Breast epithelium (tissue), 3 donors: ENCODE measurements around the gene MYADML2.

Experiments
- POLR2A ChIP-seq: fragments of 450-650 bp; IDR thresholded peaks from one replicate; pipeline ENCODE4 v1.6.1; 2016; ENCODE audit warnings: antibody characterized with exemption, mild to moderate bottlenecking, moderate library complexity
- POLR2AphosphoS5 ChIP-seq, 3 donors: sonication (generic); formaldehyde crosslinking; IDR thresholded peaks; one replicate each; pipeline ENCODE4 v1.6.1; 2017; ENCODE audit warnings: antibody characterized with exemption in 3 of 3
- TF ChIP-seq, protein P1 (sequence below), 3 donors: fragments of 450-650 bp; IDR thresholded peaks; one replicate each; pipeline ENCODE4 v1.5.1; 2016 to 2017; ENCODE audit warnings: antibody characterized with exemption in 3 of 3, mild to moderate bottlenecking in 3 of 3, moderate library complexity in 3 of 3

DNA sequence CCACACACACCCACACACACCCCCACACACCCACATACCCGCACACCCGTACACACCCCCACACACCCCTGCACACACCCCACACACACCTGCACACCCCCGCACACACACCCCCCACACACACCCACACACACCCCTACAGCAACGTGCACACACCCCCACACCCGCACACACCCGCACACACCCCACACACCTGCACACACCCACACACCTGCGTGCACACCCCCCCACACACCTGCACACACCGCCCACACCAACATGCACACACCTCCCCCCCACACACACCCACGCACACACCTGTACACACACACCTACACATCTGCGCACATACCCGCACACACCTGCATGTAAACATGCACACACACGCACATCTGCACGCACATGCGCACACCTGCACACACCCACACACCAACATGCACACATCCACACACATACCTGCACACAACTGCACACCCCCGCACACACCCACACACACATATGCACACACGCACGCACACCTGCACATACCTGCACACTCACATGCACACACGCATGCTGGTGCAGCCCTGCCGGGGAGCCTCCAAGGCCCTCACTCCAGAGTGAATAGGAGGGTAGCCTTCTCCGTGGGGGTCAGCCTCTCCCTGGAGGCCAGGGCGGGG, 37.9 kb upstream of the MYADML2 start:
- TF ChIP-seq, protein P1, sequence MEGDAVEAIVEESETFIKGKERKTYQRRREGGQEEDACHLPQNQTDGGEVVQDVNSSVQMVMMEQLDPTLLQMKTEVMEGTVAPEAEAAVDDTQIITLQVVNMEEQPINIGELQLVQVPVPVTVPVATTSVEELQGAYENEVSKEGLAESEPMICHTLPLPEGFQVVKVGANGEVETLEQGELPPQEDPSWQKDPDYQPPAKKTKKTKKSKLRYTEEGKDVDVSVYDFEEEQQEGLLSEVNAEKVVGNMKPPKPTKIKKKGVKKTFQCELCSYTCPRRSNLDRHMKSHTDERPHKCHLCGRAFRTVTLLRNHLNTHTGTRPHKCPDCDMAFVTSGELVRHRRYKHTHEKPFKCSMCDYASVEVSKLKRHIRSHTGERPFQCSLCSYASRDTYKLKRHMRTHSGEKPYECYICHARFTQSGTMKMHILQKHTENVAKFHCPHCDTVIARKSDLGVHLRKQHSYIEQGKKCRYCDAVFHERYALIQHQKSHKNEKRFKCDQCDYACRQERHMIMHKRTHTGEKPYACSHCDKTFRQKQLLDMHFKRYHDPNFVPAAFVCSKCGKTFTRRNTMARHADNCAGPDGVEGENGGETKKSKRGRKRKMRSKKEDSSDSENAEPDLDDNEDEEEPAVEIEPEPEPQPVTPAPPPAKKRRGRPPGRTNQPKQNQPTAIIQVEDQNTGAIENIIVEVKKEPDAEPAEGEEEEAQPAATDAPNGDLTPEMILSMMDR (IDR thresholded peaks at IDR 0.05): no peak
- TF ChIP-seq POLR2A (no peak), POLR2AphosphoS5 (IDR thresholded peaks at IDR 0.05) (no peak)
